ENCODE measurements around the gene ABCC8.

DNA sequence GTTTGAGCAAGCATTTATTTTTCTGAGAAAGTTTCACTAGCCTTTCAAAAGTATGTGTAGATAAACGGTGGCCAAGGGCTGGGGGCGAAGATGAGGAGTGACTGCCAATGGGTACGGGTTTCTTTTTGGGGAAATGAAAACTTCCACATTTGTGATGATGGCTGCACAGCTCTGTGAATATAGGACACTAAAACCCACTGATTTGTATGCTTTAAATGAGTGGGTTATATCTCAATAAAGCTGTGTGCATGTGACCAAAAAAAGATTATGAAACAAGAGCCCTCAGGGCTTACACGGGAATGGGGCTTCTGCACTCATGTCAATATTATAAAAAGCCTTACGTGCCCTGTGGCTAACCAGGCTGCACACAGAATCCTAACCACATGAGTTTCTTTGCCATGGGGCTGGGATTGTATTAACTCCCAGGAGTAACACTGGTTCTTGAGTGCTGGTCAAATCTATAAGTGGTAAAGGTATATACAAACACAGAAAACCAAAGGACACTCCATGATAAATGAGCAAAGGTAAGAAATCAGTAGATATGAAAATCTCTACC lies 31.3 kb downstream of the ABCC8 start:
- no peak for TF ChIP-seq POLR2AphosphoS5 (IDR thresholded peaks at IDR 0.05; ENCODE audit: low read depth, low read length)
- no peak for TF ChIP-seq POLR2A (IDR thresholded peaks at IDR 0.05; ENCODE audit: low read depth, low read length)

All from GM12892 (cell line).